ENCODE data around the gene PYGB. TPM values are rescaled to one million over a fixed set of nuclear protein-coding genes. Genes with fewer than 3 reads are reported as not detected.

The PYGB gene
- total RNA-seq, 1 experiment from 2014 or later, result 220 TPM

GRCh38 chr20:25213566-25214425, 34.1 kb upstream of the PYGB start:
- ChIA-PET POLR2A (no interaction called here), CTCF (no interaction called here)
- H3K27ac ChIP-seq (ENCODE audit: low read length), result no peak overlapping the region
- no TSS peak for BruUV-seq (replicated peaks)
- TF ChIP-seq REST (IDR thresholded peaks at IDR 0.05; ENCODE audit: insufficient read depth in 1 of 2, low read depth in 2 of 2, low read length in 1 of 2) (no peak), POLR2AphosphoS5 (IDR thresholded peaks at IDR 0.05; ENCODE audit: low read depth, low read length) (no peak), TCF7L2 (IDR thresholded peaks at IDR 0.05; ENCODE audit: low read depth, low read length) (no peak), CTCF (IDR thresholded peaks at IDR 0.05) (no peak), SIN3A (IDR thresholded peaks at IDR 0.05; ENCODE audit: borderline replicate concordance, insufficient read depth, low read depth, low read length) (no peak)
- H3K4me1 ChIP-seq (ENCODE audit: control insufficient read depth, insufficient read depth, low read length), result no peaks in the 10 kb centered on the region
- peaks cover 12% of the 10 kb centered on the region for H3K36me3 ChIP-seq (ENCODE audit: control insufficient read depth, insufficient read depth, low read length)
- ATAC-seq (no peak), DNase-seq (ENCODE audit: low read depth, low spot score) (no peak)
- no peak overlapping the region for H3K4me3 ChIP-seq (ENCODE audit: low read depth in 2 of 2, low read length in 2 of 2)
- H3K9me3 ChIP-seq (ENCODE audit: control insufficient read depth, insufficient read depth, low read depth, low read length), result no peaks in the 10 kb centered on the region
- in situ Hi-C loops (cut with HindIII; ENCODE audit: low pct_unique_long_range_greater_than_20kb, low sequenced_read_pairs), result no loop called here
- H3K27me3 ChIP-seq (ENCODE audit: control insufficient read depth, insufficient read depth, low read length), result no peaks in the 10 kb centered on the region
- intact Hi-C loops (cut with micrococcal nuclease; ENCODE audit: unreplicated experiment), result no loop called here

GRCh38 chr20:25214426-25214790, 33.5 kb upstream of the PYGB start:
- no TSS peak for BruUV-seq (replicated peaks)
- Histone ChIP-seq H3K27me3 (ENCODE audit: control insufficient read depth, insufficient read depth, low read length) (no peaks in the 10 kb centered on the region), H3K4me1 (ENCODE audit: control insufficient read depth, insufficient read depth, low read length) (no peaks in the 10 kb centered on the region), H3K4me3 (ENCODE audit: low read depth in 2 of 2, low read length in 2 of 2) (no peak overlapping the region), H3K36me3 (ENCODE audit: control insufficient read depth, insufficient read depth, low read length) (peaks cover 12% of the 10 kb centered on the region), H3K9me3 (ENCODE audit: control insufficient read depth, insufficient read depth, low read depth, low read length) (no peaks in the 10 kb centered on the region), H3K27ac (ENCODE audit: low read length) (no peak overlapping the region)
- CTCF ChIA-PET, result no interaction called here
- POLR2A ChIA-PET, result no interaction called here
- no peak for DNase-seq (ENCODE audit: low read depth, low spot score)
- intact Hi-C loops (cut with micrococcal nuclease; ENCODE audit: unreplicated experiment) (no loop called here), in situ Hi-C loops (cut with HindIII; ENCODE audit: low pct_unique_long_range_greater_than_20kb, low sequenced_read_pairs) (no loop called here)
- TF ChIP-seq TCF7L2 (IDR thresholded peaks at IDR 0.05; ENCODE audit: low read depth, low read length), result no peak
- TF ChIP-seq POLR2AphosphoS5 (IDR thresholded peaks at IDR 0.05; ENCODE audit: low read depth, low read length), result no peak
- TF ChIP-seq SIN3A (IDR thresholded peaks at IDR 0.05; ENCODE audit: borderline replicate concordance, insufficient read depth, low read depth, low read length), result no peak
- no peak for TF ChIP-seq REST (IDR thresholded peaks at IDR 0.05; ENCODE audit: insufficient read depth in 1 of 2, low read depth in 2 of 2, low read length in 1 of 2)
- TF ChIP-seq CTCF (IDR thresholded peaks at IDR 0.05), result no peak
- ATAC-seq, result no peak

Measured in Panc1 (cell line).